AG10803 (cell line): ENCODE data around the gene EYS.
"Not testable (repeated sequence)": the region's sequence is repeated elsewhere in the genome, so short reads cannot be mapped to it uniquely, and the experiment has no call there.

Experiments
- DNase-seq: peaks from one replicate; pipeline ENCODE4 v3.0.0; 2010; ENCODE audit warnings: low read depth
- H3K4me3 ChIP-seq: 2 replicates; pipeline ENCODE4 v1.5.1; 2011; ENCODE audit warnings: mild to moderate bottlenecking, low read length, control low read depth
- CTCF ChIP-seq: conservative IDR thresholded peaks from 2 replicates; pipeline ENCODE4 v1.5.1; 2011; ENCODE audit warnings: mild to moderate bottlenecking, low read length, control low read depth, inconsistent platforms

Gene EYS

GRCh38 chr6:65436281-65436680, 270.7 kb downstream of the EYS start:
- DNase-seq: no peak
- TF ChIP-seq CTCF: no peak
- no peak overlapping the region for H3K4me3 ChIP-seq

GRCh38 chr6:65416621-65417020, 290.4 kb downstream of the EYS start:
- TF ChIP-seq CTCF: no peak
- H3K4me3 ChIP-seq: no peak overlapping the region
- DNase-seq: no peak

- H3K4me3 ChIP-seq: no peak overlapping the region
- no peak for TF ChIP-seq CTCF
- DNase-seq: no peak
Measured at GRCh38 chr6:65410309-65410708, 296.7 kb downstream of the EYS start.

- no peak for DNase-seq
- TF ChIP-seq CTCF: no peak
- H3K4me3 ChIP-seq: no peak overlapping the region
Measured at GRCh38 chr6:65402564-65402963, 304.5 kb downstream of the EYS start.

- no peak overlapping the region for H3K4me3 ChIP-seq
- no peak for DNase-seq
- no peak for TF ChIP-seq CTCF
Measured at GRCh38 chr6:65399355-65400084, 307.5 kb downstream of the EYS start.

GRCh38 chr6:65398851-65399250, 308.2 kb downstream of the EYS start:
- DNase-seq: no peak
- H3K4me3 ChIP-seq: no peak overlapping the region
- TF ChIP-seq CTCF: no peak

GRCh38 chr6:65350530-65350929, 356.5 kb downstream of the EYS start:
- no peak for TF ChIP-seq CTCF
- no peak overlapping the region for H3K4me3 ChIP-seq
- no peak for DNase-seq

GRCh38 chr6:65302655-65303054, 404.4 kb downstream of the EYS start:
- not testable (repeated sequence) for DNase-seq, H3K4me3 ChIP-seq
